HG03280 (cell line): ENCODE results near the gene MCM5.
"Not testable (repeated sequence)": the region's sequence is repeated elsewhere in the genome, so short reads cannot be mapped to it uniquely, and the experiment has no call there.

ENCODE experiments used
- ATAC-seq: cut with Tn5 transposase; IDR thresholded peaks from one replicate; pipeline ENCODE4 v1.9.1; 2021; ENCODE audit warnings: mild to moderate bottlenecking, moderate library complexity; ENCODE audit not compliant: unreplicated experiment

The MCM5 gene

DNA sequence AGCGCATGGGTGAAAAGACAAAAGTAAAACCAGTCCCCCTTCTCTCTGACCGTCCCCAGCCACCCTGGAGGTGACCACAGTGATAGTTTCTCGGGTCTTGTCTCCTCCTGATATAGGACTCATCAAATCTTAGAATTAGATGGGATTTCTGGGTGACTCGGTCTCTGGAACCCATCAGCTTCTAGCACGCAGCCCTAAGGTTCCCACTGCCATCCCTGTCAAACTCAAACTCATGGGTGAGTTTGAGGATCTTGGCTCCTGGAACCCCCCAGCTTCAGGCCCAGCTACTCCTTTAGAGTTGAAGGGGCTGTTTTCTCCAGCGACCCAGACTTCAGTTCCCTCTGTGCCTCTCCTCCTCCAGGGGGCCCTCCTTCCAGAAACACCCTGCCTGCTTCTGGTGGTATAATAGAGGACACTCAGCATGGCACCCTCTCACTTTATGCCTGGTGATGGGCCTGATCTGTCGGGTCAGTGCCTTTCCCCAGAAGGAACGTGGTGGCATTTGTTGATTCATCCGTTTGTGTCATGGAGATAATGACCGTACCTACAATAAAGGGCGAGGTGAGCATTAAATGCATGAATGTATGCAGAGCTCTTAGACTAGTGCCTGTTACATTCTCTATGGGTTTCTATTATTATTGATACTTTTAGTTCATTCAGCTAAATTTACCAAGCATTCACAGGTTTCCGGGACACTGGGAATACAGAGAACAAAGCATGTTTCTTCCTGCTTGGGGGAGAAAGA, 31.7 kb downstream of the MCM5 start:
- ATAC-seq: no peak

DNA sequence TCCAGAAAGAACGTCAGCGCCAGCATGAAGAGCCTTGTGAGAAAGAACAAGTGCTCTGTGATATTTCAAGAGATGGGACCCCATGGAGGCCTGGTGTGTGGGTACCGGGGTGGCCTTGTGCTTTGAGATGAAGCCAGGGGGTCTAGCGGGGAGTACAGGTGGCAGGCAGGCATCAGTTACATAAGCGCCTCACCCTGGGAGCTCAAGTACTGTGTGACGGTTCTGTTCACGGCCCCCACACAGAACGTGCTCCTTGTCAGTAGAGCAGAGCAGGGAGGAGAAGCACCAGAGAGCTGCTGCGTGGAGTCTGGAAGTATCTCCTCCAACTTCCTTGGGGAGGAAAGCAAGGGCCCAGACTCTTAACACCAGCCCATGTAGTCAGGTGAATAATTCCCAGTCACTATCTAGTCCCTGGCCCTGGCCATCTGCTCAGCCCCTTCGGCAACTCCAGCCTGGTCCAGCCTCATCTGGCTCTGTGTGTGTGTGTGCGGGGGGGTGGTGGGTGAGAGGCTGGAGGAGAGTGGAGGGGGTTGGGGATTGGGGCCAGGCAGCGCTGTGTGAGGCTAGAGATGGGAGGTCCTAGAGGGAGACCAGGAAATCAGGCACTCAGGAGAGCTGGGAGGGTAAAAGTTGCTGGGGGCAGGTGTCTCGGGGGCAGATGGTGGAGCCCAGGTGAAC, 32.4 kb downstream of the MCM5 start:
- ATAC-seq: no peak

DNA sequence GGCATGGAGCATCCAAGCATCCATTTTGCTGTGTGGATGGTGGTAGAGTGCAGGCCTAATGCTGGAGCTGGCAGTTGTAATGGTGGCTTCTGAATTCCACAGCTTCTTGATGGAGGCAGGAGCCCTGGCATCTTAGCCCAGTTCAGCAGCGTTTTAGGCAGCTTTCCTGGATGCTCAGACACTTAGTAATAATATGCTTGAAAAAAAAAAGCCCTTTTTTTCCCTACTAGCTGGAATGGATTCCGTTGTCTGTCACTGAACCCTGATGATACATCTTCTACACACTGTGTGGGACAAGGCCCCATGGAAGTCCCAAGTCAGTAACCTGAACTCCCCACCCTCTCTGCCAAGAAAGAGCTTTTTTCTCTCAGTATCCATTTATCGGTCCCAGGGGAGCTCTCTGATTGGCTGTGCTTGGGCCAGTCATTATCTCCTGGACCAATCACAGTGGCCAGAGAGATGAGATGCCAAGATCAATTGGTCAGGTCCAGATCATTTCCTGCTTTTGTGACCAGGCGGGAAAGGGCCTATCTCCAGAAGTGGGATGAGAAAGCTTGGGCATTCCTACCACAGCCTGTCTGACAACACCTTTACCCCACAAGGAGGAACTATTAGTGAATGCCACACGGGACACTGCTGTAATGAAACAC, 34.2 kb downstream of the MCM5 start:
- no peak for ATAC-seq

DNA sequence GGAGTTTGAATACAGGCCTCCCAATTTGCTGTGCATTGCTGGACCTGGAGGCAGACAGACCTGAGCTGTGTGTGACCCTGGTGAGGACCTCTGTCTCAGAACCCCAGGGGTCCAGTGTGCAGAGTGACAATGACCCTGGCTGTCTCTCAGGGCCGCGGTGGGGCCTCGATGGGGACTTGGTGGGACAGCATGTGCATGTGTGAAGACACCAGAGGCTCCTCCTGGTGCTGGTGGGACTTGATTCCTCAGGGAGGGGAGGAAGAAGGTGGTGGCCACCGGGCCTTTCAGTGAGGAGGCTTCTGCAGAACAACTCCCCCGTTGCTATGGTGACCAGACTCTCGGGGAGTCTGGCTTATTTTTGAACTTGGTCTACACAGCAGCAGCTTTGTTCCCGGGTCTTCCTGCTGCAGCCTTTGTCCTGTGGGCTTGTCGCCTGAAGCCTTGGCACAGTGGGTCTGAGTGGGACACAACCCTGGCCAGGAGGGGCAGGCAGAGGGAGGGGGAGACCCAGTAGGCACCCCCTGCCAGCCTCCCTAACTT, 35.3 kb downstream of the MCM5 start:
- ATAC-seq: no peak

DNA sequence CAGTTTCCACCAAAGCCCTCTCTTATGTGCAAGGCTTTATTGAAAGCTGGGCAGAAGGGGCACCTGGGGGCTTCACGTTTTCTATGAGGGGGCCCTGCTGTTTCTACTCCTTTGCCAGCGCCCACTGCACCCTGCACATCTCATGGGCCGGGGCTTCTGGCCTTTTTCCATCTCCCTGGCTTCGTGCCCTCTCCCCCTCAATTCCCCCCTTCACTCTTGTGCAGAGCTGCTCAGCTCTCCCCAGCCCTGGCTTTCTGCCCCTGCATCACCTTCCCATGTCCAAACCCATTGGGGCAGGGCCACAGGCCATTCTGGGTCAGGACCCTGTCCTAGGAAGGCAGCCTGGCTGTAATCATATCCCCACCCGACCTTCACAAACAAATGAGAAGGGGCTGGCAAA, 36.5 kb downstream of the MCM5 start:
- ATAC-seq: no peak

DNA sequence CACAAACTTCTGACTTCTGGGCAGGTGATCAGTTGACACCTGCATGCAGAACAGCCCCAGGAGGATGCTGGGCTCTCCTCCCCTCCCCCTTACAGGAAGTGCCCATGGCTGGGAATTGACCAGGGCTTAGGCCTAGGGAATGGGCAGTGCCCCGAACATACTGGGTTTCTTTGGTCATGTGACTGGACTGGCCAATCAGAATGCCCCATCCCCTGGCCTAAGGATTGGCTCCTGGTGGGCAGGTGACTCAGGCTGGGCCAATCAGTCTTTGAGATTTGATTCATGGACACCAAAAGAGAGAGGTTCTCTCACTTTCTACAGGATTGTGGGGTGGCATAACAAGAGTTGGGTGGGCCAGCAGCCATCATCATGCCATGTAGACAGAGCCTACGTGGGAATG, 37.1 kb downstream of the MCM5 start:
- ATAC-seq: no peak

DNA sequence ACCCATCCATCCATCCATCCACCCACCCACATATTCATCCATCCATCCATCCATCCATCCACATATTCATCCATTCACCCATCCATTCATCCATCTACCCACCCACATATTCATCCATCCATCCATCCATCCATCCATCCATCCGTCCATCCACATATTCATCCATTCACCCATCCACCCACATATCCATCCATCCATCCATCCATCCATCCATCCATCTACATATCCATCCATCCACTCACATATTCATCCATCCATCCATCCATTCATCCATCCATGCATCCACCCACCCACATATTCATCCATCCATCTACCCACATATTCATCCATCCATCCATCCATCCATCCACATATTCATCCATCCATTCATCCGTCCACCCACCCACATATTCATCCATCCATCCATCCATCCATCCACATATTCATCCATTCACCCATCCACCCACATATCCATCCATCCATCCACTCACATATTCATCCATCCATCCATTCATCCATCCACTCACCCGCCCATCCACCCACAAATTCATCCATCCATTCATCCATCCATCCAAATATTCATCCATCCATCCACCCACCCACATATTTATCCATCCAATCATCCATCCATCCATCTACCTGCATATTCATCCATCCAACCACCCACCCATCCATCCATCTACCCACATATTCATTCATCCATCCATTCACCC, 38.9 kb downstream of the MCM5 start:
- ATAC-seq: not testable (repeated sequence)

DNA sequence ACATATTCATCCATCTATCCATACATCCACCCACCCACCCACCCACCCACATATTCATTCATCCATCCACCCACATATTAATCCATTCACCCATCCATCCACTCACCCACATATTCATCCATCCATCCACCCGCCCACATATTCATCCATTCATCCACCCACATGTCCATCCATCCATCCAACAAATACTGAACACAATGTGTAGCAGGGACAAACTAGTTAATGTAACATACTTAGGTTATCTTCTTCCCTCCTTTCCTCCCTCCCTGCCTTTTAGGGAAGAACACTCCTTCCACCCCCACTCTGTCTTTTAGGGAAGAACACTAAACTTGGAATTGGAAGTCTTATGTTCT, 39.4 kb downstream of the MCM5 start:
- no peak for ATAC-seq

DNA sequence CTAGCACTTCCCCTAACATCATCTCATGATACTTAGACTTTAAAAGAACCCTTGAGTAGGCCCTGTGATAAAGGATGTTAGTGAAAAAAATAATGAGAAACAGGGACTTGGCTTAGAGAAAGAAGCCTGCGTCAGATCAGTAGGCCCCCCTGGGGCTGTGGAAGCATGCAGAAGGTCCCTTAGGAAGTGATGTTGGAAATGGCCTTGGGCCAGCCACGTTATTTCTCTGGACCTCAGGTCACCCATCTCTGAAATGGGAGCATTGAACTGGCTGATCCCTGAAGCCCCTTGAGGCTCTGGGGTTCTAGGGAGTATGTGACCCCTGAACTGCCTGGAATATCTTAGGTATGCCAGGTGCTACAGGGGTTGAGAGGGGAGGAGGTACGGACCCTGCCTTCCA, 40.2 kb downstream of the MCM5 start:
- ATAC-seq: no peak

DNA sequence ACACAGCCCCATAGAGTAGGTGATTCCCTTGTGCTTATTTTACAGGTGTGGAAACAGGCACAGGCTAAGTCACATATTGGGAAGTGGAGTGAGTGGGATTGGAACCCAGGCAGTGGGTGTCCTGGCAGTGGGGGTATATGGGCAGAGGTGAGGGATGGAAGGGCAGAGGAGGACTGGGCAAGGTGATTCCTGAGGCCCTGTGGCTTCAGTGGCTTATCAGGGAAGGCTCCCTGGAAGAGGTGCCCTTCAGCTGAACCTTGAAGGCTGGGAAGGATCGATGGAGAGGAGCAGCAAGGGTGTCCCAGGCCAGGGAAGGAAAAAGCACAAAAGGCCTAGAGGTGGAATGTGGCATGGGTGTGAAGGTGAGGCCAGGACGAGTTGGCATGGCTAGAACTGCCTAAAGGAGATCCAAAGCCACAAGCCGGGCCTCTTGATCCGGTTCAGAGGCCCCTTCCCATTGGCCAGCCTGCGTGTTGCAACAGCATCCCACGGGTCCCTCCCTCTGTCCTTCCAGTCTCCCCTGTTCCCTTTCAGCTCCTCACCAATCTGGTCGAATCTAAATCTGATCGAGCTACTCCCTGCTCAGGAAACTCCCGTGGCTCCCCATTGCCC, 41.7 kb downstream of the MCM5 start:
- no peak for ATAC-seq

DNA sequence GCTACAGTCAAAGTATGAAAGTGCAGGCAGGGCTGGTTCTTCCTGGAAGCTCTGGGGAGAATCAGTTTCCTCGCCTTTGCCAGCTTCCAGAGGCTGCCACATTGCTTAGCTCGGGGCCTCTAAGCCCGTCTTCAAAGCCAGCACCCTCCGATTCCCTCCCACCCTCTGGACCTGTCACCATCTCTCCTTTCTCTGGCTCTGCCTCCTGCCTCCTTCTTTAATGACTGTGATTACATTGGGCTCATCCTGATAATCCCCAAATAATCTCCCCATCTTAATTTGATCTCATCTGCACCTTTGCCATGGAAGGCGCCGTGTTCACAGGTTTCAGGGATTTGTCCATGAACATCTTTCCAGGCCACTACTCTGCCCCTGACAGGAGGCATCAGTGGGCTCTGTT, 42.5 kb downstream of the MCM5 start:
- ATAC-seq: no peak

DNA sequence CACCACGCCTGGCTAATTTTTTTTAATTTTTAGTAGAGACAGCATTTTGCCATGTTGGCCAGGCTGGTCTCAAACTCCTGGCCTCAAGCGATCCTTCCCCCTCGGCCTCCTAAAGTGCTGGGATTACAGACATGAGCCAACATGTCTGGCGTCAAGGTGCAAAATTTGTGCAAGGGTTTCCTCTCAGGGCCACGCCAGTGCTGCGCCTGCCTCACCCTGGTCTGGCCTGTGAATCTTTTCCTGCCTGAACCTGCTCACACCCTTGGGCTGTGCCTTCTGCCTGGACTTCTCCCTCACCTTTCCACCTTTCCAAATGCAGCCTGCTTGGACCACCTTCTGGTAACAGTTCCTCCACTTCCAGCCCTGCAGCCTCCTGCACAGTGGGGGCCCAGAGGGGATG, 43.4 kb downstream of the MCM5 start:
- no peak for ATAC-seq

DNA sequence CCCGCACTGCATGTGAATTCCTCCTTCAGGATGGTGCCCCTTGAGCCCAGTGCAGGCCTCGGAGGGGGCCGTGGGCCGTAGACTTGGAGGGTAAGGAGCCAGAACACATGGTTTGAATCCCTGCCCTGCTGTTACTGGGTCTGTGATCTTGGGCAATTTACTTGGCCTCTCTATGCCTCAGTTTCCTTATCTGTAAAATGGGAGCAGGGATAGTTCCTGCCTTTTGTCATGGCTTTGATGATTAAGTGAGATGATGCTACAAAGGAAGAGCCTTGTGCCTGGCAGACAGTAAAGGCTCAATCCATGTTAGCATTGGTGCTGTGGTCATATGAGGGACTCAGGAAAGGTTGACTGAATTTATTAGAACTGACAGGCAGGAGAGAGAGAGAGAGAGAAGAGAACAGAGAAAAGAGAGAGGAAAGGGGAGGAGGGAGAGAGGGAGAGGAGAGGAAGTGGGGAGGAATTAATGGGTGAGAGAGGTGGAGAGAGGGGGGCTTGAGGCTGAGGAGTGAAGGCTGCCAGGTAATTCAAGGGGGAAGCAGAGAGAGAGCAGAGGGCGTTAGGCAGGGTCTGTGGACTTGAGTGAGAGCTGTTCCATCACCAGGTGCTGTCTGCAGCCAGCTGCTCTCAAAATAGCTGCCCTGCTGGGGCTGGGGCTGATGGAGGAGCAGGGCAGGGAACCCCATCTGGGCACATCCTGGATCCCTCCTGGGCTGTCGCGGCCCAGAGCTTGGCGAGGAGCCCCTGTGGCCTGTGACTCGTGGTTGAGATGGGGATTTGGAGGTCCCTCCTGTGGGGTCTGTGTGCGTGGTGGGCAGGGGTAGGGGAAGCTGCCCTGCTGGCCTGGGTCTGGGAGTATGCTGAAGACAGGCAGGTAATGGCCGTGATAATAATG, 44.1 kb downstream of the MCM5 start:
- ATAC-seq: no peak

DNA sequence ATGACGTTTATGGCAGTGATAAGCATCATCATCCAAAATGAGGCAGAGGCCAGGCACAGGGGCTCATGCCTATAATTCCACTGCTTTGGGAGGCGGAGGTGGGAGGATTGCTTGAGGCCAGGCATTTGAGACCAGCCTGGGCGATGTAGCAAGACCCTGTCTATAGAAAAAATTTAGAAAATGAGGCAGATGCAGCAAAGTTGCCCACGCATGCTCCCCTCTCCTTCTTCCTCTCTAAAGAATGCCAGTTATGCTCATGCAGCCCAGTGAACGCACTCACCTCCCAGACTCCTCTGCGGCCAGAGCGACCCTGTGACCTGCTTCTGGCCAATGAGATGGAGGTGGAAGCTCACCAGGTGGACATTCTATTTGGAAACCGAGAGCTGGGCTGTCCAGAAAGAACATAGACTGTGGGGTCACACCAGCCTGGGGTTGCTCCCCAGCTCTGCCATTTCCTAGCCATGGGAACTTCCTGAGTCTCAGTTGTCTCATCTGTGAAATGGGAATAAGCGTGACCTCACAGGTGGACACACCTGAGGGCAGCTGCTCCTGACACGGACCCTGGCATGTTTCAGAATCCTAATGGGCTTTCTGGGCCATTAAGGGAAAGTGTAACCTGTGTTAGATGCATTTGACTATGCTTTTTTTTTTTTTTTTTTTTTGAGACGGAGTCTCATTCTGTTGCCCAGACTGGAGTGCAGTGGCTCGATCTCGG, 44.9 kb downstream of the MCM5 start:
- no peak for ATAC-seq

DNA sequence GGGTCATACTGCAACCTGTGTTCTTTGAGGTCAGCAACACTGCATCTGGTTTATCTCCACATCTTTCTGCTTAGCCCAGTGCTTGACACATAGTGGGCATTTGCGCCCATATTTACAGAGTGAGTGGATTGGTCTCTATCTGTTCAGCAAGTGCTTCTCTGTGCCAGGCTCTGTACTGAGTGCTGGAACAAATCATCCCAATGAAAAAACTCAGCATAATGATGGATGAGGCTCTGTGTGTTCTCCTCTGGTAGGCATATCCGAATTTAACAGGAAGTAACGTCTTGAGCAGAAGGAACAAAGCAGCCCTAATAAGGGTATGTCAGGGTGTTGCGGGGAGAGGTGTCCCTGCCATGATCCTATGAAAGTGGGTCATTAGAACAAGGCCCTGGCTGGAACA, 46.0 kb downstream of the MCM5 start:
- no peak for ATAC-seq

DNA sequence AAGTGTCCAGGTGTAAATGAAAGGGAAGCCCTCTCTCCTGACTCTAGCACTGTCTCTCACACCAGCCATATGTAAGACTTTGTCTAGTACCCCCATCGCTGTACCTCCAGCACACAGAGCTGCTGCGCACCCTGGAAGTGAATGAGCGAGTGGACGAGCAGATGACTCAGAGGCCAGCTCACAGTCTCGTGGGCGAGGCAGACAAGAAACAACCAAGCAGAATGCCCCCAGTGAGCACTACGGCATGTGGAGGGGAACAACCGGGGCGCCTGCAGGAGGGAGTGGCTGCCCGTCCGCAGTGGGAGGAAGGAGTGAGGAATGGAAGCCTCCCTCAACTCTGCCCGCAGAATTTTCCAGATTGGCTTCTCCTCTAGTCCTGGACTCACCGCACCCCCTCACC, 46.4 kb downstream of the MCM5 start:
- no peak for ATAC-seq

DNA sequence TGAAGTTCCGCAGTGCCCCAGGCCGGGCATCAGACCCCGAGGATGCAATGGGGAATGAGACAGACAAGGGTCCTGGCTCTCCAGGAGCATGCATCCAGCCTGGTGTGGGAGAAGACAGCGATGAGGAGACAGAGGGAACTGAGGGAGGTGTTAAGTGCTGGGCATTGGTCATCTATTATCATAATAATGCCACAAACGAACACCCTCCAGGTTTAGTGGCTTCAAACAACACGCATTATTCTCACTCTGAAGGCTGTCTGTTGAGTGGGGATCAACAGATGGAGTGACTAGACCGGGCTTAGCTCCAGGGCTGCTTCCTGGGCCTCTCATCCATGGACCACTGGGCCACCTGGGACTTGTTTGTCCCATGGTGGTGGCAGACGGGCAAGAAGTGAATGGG, 48.6 kb downstream of the MCM5 start:
- ATAC-seq: no peak

DNA sequence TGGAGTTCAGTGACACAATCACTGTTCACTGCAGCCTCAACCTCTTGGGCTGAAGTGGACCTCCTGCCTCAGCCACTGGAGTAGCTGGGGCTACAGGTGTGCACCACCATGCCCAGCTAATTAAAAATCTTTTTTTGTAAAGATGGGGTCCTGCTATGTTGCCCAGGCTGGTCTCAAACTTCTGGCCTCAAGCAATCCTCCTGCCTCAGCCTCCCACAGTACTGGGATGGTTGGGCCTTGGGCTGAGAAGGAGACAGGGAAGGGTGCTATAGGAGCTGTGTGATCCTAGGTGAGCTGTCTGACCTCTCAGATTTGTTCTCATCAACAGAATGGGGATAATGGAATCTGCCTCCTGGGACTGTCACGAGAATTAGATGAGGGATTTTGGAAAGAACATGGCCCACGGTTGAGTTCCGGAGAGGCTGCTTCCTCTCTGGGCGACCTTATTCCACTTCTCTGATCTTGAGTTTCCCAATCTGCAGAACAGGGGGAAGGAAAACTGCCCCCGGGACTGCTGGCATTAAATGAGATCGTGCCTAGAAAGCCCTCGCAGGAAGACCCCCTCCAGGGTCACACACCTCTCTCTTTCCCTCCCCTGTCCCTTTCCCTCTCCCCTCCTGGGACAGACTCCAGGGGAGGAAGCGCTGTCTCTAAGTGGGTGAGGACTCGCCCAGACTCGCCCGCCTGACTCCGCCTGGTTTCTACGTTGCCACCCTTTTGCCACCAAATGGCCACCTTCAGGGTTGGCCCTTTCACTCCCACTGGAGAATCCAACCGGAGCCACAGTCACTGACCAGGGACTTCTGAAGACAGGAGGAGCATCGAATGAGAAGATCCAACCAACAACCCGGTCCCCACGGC, 50.1 kb downstream of the MCM5 start:
- no peak for ATAC-seq
